Parathyroid adenoma (tissue), 2 donors: ENCODE data around the gene ALG3.

ENCODE experiments used
- H2AFZ ChIP-seq: fragments of 300-600 bp; sonication (generic); one replicate; pipeline ENCODE4 v1.7.0; 2017; ENCODE audit warnings: antibody characterized with exemption, mild to moderate bottlenecking
- H3K27ac ChIP-seq: fragments of 300-600 bp; sonication (generic); one replicate; pipeline ENCODE4 v1.7.0; 2017
- H3K27me3 ChIP-seq: fragments of 300-600 bp; sonication (generic); one replicate; pipeline ENCODE4 v1.7.0; 2017; ENCODE audit warnings: low read length; ENCODE audit not compliant: control insufficient read depth, insufficient read depth
- H3K36me3 ChIP-seq: fragments of 300-600 bp; sonication (generic); one replicate; pipeline ENCODE4 v1.7.0; 2017; ENCODE audit warnings: low read length; ENCODE audit not compliant: control insufficient read depth, insufficient read depth
- H3K4me1 ChIP-seq: fragments of 300-600 bp; sonication (generic); one replicate; pipeline ENCODE4 v1.7.0; 2017; ENCODE audit warnings: control low read depth
- H3K4me2 ChIP-seq: fragments of 300-600 bp; sonication (generic); one replicate; pipeline ENCODE4 v1.7.0; 2017; ENCODE audit warnings: low read length
- H3K4me3 ChIP-seq: fragments of 300-600 bp; sonication (generic); one replicate; pipeline ENCODE4 v1.7.0; 2017; ENCODE audit warnings: low read depth, low read length
- H3K79me2 ChIP-seq: fragments of 300-600 bp; sonication (generic); one replicate; pipeline ENCODE4 v1.7.0; 2017; ENCODE audit warnings: control low read depth
- H3K9ac ChIP-seq: fragments of 300-600 bp; sonication (generic); one replicate; pipeline ENCODE4 v1.7.0; 2017; ENCODE audit warnings: mild to moderate bottlenecking
- H3K9me3 ChIP-seq: fragments of 300-600 bp; sonication (generic); one replicate; pipeline ENCODE4 v1.7.0; 2017; ENCODE audit warnings: low read length; ENCODE audit not compliant: control insufficient read depth
- CTCF ChIP-seq: fragments of 300-600 bp; sonication (generic); IDR thresholded peaks from one replicate; pipeline ENCODE4 v1.7.0; 2017; ENCODE audit warnings: antibody characterized with exemption, mild to moderate bottlenecking
- donor health status: primary hyperparathyroidism.

Gene ALG3

DNA sequence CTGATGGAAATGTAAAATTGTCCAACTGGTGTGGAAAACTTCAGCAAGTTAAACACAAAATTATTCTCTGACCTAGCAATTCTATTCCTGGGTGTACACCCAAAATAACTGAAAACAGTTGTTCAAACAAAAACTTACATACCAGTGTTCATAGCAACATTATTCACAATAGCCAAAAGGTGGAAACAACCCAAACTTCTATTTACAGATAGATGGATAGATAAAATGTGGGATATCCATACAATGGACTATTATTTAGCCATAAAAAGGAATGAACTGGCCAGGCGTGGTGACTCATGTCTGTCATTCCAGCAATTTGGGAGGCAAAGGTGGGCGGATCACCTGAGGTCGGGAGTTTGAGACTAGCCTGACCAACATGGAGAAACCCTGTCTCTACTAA, 26.2 kb downstream of the ALG3 start:
- Histone ChIP-seq H3K27me3 (no peaks in the 10 kb centered on the region), H3K9ac (no peak overlapping the region), H3K4me2 (no peak overlapping the region), H3K4me1 (no peaks in the 10 kb centered on the region), H3K4me3 (no peak overlapping the region), H3K79me2 (peaks cover 2% of the 10 kb centered on the region), H2AFZ (no peak overlapping the region), H3K36me3 (no peaks in the 10 kb centered on the region), H3K27ac (no peak overlapping the region), H3K9me3 (no peaks in the 10 kb centered on the region)
- no peak for TF ChIP-seq CTCF

DNA sequence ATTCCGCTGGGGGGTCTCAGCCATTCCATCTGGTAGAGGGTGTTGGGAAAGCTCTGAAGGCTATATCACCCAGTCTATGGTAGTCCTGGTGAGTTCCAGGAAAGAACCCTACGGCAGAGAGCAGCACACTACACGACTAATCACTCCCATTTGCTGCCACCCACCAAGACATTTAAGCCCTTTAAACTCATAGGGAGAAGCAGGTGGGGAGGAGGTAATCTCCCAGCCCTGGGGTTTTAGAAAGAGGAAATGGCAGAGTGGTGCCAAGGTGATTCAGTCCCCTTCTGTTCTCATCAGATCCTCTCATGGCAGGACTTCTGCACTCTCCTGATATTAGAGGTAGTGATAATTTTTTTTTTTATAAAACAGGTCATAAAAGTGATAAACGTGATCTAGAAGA, 29.9 kb downstream of the ALG3 start:
- Histone ChIP-seq H3K4me1 (no peaks in the 10 kb centered on the region), H3K4me2 (no peak overlapping the region), H3K27ac (no peak overlapping the region), H3K9ac (no peak overlapping the region), H3K9me3 (no peaks in the 10 kb centered on the region), H2AFZ (no peak overlapping the region), H3K79me2 (peaks cover 2% of the 10 kb centered on the region), H3K27me3 (no peaks in the 10 kb centered on the region), H3K36me3 (no peaks in the 10 kb centered on the region), H3K4me3 (no peak overlapping the region)
- TF ChIP-seq CTCF, result no peak

- Histone ChIP-seq H3K27ac (no peak overlapping the region), H3K4me2 (no peak overlapping the region), H3K27me3 (no peaks in the 10 kb centered on the region), H3K9ac (no peak overlapping the region), H3K4me3 (no peak overlapping the region), H3K4me1 (no peaks in the 10 kb centered on the region), H3K9me3 (no peaks in the 10 kb centered on the region), H3K36me3 (no peaks in the 10 kb centered on the region), H3K79me2 (no peaks in the 10 kb centered on the region), H2AFZ (no peak overlapping the region)
- no peak for TF ChIP-seq CTCF
These were observed 37.0 kb downstream of the ALG3 start for GRCh38 chr3:184211718-184212117.

DNA sequence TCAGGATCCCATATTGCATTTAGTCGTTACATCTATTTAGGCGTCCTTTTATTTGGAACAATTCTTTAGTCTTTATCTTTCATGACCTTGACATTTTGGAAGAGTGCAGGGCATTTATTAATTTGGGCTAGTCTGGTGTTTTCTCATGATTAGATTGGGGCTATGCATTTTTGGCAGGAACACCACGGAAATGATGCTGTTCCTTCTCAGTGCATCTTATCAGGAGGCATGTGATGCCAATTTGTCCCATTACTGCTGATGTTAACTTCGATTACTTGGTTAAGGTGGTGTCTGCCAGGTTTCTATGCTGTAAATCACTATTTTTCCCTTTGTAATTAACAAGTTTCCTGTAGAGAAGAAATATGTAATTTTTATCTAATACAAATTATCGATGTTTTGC, 37.5 kb downstream of the ALG3 start:
- Histone ChIP-seq H3K36me3 (no peaks in the 10 kb centered on the region), H3K79me2 (no peaks in the 10 kb centered on the region), H3K4me2 (no peak overlapping the region), H3K9me3 (no peaks in the 10 kb centered on the region), H3K27ac (no peak overlapping the region), H3K27me3 (no peaks in the 10 kb centered on the region), H3K4me1 (no peaks in the 10 kb centered on the region), H3K4me3 (no peak overlapping the region), H2AFZ (no peak overlapping the region), H3K9ac (no peak overlapping the region)
- TF ChIP-seq CTCF, result no peak

GRCh38 chr3:184209146-184209923, 39.4 kb downstream of the ALG3 start:
- Histone ChIP-seq H3K4me1 (no peaks in the 10 kb centered on the region), H3K27ac (no peak overlapping the region), H2AFZ (no peak overlapping the region), H3K79me2 (no peaks in the 10 kb centered on the region), H3K9me3 (no peaks in the 10 kb centered on the region), H3K27me3 (no peaks in the 10 kb centered on the region), H3K36me3 (no peaks in the 10 kb centered on the region), H3K4me3 (no peak overlapping the region), H3K4me2 (no peak overlapping the region), H3K9ac (no peak overlapping the region)
- no peak for TF ChIP-seq CTCF
